Measurements from ENCODE around the gene AGAP1.

The AGAP1 gene

DNA sequence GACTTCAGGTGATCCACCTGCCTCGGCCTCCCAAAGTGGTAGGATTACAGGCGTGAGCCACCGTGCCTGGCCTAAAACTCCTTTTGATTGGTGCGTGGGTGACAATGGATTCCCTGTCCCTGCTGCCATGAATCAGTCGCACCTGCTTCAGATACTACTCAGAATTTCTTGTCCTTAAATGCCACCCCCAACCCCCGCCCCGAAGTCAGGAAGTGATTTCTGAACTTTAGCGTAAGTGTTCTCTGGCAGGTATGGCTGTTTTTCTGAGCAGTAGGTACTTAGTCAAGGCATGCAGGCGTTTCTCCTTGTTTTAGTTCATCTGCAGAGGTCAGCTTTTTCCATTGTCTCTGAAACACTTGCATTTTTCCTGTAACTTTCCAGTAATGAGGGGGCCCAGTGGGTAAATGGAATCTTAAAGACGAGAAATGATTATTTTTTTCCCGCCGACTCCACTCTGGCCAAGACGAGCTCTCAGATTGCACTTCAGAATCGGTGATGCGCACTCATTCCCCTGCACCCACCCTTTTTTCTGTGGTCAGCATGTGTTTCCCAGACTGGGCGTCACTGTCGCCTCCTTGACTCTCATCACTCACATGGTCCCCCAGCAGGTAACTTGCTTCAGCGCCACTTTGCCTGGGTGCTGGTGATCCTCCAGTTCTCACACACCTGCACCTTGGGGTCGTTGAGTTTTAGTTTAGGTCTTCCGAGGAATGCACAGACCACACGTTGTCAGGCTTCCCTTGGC is 494.6 kb downstream of the AGAP1 start:
- no peak for DNase-seq

DNA sequence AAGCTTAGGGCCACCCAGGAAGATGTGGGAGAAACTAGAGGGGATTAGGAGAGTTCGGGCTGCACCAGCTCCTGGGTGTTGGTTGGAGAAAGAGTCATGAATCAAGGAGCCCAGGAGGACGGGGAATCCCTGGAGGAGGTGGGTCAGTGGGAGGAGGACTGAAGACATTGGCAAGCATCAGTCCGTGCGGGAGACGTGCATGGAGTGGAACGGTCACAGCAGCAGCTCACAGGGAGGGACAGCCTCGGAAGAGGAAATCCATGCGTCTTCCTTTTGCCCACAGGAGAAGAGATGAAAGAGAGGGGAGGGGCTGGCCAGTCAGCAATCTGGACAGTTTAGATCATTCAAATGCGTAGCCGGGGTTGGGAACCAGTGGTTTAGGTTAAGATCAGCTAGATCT is 495.7 kb downstream of the AGAP1 start:
- DNase-seq, result no peak

DNA sequence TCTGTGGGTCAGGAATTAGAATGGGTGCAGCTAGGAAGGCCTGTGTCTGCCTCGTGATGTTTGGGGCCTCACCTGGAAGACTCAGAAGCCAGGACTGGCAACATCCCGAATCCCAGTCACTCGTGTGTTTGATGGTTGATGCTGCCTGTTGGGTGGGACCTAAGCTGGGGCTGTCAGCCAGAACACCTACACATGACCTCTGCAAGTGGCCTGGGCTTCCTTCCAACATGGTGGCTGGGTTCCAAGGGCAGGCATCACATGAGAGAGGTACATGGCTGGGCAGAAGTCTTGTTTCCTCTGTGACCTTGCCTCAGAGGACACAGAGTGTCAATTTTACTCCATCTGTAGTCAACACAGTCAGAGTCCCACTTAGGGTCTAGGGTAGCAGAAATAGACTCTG is 496.5 kb downstream of the AGAP1 start:
- DNase-seq, result no peak

DNA sequence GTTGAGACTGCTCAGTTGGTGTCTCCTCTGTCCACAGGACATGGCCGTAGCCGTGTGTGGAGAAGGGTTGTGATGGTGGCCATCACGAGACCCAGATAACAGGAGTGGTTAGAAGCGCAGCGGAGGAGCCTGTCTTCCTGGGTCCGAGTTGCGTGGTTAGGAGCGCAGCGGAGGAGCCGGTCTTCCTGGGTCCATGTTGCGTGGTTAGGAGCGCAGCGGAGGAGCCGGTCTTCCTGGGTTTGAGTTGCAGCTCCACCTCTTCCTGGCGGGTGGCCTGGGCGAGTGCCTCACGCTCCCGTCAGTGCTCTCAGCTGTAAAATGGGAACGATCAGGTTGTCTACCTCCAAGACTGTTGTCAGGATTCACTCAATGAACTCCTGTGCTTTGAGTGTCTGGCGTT is 498.2 kb downstream of the AGAP1 start:
- DNase-seq, result no peak

DNA sequence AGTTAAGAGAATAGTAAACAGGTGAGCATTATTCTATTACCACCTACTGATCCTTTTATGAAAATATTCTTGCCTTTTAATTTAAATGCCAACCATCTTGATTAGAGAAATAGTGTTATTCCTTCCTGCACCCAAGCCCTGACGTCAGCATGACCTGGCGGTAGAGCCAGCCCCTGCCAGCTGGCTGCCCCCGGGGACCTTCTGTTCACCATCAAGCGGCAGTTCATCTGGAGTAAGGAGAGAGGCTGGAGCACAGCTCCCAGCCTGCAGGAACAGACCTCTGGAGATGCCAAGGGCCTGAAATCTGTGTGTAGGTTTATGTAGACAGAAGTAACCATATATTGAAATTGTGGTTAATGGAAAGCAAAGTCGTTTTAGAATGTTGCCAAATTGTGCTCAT is 502.6 kb downstream of the AGAP1 start:
- no peak for DNase-seq

DNA sequence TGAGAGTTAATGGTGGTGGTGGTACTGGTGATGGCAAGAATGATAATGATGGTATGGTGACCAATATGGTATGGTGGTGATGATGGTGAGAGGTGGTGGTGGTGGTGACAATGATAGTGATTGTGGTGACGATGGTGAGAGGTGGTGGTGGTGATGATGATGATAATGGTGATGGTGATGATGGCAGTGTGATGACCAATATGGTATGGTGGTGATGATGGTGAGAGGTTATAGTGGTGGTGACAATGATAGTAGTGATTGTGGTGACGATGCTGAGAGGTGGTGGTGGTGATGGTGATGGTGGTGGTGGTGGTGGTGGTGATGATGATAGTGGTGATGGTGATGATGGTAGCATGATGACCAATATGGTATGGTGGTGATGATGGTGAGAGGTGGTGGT is 505.2 kb downstream of the AGAP1 start:
- DNase-seq, result no peak

DNA sequence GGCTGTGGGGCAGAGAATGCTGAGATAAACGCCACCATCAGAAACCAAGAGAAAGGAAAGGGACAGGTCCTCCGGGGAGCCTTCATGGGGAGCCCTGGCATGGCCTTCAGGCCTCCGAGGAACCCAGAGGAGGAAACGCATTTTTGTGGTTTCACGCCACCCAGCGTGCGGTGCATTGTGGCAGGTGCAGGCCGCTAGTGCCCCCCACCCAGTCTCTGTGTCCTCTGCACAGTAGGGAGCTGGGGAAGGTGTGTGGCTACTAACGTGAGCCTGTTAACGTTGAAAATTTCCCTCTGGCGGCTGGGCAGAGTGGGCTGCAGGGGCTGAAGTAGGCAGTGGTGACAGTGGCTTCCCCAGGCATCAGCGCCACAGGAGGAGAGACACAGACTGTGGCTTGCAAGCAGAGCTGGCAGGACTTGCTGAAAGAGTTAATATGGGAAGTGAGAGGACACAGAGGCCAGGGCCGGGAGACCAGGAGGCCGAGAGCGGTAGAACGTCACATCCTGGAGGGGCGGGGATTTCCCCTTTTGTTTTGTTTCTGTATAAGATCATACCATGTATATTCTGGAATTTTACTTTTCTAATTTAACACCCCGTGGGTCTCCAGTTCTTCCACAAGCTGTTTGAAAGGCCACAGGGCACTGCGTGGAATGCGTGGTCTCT is 507.5 kb downstream of the AGAP1 start:
- no peak for DNase-seq

DNA sequence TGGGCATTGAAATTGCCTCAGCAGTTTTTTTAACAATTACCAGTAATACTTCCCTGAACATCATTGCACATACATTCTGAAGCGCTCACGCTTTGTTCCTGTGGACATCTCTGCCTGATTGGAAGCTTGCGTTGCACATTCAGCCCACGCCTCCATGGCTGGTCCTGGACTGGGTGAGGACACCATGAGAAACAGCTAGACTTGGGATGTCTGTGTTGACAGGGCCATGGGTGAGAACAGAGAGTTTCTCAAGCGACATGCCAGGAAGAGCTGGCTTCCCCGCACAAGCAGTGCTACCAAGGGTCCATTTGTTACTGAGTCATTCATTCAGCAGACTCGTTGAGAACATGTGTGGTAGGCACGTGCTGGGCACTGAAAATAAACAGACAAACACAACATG is 508.0 kb downstream of the AGAP1 start:
- no peak for DNase-seq

DNA sequence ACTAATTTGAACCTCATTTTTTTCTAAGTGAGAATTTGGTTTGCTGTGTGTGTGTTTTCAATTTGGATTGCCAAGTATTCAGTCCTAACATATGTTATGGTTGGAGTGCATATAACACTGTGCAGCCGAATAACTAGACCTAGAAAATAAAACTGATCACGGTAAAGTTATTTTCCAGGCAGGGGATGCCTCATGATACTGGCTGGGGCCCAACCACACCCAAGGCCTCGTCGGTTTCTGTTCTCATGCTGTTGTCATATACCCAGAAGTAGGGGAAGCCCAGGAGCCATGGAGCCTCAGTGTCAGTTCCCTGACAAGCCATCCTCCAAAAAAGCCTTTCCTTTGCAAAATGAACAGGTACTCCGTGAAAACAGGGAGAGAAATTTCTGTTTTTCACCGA is 514.2 kb downstream of the AGAP1 start:
- no peak for DNase-seq

DNA sequence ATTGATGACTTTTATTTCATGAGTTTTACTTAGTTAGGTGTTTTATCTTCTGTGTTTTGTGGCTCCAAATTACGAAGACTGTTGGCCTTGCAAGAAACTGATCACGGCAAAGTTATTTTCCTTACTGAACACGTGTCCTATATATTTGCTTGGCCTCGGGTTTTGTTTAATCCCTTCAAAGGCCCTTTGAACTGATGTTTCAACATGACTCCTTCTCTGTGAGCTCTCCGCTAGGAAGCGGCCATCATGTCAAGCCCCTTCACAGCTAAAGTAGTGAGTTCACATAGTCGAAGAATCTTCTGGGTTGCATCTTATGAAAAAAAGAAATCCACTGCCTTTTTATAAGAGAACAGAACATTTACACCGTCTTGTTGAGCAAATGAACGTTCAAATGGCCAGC is 515.0 kb downstream of the AGAP1 start:
- DNase-seq, result no peak

DNA sequence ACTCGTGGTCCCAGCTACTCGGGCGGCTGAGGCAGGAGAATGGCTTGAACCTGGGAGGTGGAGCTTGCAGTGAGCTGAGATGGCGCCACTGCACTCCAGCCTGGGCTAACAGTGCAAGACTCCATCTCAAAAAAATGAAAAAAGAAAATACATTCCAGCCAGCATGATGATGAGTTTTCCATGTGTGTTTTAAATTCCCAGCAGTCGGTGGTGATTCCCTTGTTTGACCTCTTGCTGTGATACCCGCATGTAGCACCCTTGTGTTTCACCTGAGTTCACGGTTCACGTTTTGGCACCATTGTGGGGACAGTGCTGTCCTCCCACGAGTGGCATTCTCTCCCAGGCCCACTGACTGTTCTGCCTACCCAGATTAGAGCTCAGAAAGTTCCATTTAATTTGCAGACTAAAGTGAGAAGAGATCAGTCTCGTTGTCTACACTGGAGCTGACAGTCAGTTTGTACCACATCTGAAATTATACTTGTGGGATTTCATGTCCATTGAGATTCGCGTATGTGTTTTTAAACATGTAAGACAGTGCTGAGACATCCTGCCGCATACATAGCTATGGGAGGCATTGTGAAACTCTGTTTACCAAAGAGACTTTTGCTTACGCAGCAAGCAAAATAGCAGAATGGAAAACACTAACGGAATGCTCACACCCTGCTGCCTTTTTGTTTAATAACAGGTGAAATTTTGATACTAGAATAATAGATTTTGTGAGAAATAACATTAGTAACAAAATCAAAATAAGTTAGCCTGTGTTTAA is 517.3 kb downstream of the AGAP1 start:
- DNase-seq, result no peak

DNA sequence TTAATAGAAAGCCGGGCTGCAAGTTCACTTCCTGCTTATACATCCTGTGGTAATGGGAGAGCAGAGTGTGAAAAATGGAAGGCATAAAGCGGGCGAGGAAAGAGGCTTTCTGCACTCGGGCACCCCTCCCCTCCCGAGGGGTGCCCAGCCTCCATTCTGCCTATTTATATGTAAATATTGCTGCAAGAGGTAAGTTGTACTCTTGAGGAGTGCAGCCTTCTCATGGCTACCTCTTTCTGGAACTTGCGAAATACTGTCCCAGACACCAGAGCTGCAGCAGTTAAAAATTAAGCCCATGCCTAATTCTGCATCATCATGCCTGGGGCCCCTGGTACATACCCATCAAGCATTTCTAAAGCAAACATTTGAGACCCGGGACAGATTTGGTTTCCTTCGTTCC is 518.3 kb downstream of the AGAP1 start:
- no peak for DNase-seq

DNA sequence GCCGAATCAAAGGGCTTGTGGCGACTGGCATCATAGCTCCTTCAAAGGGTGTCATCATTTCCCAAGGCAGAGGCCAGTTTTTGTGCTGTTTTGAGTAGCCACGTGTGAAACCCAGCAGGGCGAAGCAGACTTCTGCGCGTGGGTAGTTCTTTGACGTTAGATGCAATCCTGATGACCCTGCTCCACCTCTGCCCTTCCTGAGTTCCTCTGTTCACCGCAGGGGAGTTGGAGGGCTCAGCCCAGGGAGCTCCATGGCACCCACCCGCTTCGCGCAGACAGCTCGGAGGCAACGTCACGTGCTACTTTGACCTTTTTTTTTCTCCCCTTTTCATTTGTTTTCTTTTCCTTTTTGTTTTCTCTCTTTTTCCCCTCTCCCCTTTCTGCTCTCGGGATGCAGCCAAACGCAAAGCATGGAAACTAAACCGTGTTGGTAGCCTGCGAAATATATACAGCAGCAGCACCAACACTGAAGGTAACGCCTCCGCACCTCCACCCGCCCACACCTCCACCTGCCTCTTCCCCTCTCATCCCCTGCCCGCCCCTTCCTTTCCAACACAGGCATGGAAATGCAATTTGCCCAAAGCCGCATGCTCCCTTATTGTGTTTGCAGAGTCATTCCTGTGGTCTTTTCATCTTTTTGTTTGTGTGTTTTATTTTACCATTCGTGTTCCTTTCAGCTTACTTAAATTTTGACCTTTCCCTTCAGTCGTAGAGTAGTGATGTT is 520.7 kb downstream of the AGAP1 start:
- DNase-seq, result no peak

DNA sequence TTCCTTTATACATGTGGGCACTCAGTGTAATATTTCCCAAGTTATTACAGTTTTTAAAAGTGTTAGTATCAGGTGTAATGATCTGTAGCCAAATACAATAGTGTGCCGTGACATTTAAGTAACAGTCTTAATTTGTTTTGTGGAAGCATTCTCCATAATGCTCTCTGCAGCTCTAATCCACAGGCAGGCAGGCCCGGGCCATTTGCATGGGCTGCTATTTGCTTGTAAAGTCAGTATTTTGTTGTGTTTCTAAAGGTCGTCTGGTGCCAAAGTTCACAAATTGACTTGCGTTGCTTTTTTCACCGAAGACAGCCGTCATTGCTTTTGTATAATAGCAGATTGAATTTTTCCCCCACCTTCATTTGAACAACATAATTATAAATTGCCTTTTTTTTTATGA is 521.3 kb downstream of the AGAP1 start:
- no peak for DNase-seq

DNA sequence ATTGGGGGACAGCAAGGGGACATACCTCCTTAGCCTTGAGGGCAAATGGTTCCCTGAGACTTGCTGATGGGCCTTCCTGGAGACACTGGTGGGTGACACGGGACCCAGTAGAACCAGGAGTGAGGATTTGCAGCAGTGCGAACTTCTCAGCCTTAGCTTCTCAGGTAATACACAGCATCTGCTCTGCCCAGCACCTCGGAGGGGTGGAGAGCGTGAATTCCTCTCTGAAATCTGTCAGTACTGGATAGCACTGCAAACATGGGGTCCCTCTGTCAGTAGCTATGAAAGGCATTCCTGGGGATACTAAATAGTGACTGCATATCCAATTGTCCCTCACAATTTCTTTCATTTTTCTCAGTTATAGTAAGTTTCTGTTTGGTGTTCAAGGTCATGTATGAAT is 522.7 kb downstream of the AGAP1 start:
- no peak for DNase-seq

DNA sequence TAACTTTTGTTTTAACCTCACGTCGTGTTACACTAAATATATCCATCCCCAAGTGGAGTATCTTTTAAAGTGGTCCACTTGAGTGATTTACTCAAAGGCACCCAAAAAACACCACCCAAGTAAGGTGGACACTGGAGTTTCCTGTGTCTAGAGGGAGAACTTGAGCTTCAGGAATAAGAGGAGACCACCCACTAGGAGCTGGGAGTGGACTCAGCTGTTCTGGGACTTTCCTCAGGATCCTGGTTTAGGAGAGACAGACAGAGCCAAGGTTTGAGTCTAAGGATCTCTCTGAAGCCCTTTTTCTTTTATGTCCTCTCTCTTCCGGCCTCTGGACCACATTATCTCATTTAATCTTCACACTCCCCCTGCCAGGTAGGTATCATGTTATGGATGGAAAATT is 523.6 kb downstream of the AGAP1 start:
- no peak for DNase-seq

DNA sequence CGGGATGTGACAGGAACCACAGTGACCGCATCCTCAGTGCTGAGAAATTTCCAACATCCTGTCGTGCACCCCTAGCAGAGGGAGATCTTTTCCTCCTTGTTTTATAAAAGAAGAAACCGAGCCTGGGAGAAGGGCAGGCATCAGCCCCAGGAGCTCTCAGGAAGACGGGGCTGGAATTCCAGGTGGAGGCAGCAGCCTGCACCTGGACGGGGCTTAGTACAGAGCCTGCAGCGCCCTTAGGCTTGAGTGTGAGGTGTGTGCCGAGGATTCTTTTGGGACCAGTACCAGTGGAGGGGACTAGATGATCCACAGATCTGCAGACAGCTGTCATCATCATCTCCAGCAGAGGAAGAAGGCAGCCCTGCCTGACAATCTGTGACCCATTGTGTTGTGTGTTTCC is 525.6 kb downstream of the AGAP1 start:
- DNase-seq, result no peak

DNA sequence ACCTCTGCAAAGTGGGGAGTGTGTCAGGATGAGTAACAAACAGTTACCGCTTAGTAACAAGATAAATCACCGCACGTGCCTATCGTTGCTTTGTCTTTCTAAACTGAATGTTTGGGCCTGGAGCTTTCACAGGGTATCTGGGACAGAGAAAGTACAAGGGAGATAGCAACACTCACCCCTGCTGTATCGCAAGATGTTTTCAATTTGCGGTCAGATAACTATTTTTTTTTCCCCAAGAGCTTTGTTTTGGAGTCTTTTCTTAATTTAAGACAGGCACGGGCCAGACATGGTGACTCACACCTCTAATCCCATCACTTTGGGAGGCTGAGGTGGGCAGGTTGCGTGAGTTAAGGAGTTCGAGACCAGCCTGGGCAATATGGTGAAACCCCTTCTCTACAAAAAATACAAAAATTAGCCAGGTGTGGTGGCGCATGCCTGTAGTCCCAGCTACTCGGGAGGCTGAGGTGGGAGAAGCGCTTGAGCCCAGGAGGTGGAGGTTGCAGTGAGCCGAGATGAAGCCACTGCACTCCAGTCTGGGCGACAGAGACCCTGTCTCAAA is 527.7 kb downstream of the AGAP1 start:
- DNase-seq, result no peak

DNA sequence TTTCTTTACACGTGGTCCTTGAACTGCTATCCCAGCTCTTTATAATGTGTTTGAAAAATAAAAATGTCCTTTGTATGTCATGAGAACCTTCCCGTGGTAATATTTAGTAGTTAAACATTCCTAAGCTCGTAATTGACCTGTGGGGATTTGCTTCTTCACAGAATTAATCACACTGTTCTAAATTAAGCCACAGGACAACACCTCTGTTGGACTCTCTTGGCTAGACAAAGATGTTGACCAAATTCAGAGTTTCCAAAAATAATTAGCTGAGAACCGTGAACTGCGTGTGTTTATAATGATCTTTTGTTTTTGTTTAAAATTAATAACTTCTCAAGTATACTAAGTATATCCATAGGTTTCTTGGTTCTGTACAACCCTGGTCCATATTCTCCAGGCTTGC is 528.3 kb downstream of the AGAP1 start:
- DNase-seq, result no peak

DNA sequence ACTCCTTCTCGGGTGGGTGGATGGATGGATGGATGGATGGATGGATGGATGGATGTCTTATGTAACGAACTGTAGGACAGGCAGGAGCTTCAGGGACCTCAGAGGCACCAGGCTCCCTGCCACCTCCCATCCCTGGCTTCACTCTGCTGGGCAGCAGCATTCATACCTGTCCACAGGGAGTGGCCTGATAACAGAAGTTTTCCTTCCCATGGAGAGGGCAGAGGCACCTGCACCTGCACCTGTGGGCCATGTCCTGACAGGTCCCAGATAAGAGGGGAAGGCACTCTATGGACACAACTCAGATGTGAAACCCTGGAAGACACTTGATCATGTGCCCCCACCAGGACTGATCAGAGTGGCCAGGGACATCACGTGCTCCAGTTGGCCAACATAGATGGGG is 532.0 kb downstream of the AGAP1 start:
- DNase-seq, result no peak

DNA sequence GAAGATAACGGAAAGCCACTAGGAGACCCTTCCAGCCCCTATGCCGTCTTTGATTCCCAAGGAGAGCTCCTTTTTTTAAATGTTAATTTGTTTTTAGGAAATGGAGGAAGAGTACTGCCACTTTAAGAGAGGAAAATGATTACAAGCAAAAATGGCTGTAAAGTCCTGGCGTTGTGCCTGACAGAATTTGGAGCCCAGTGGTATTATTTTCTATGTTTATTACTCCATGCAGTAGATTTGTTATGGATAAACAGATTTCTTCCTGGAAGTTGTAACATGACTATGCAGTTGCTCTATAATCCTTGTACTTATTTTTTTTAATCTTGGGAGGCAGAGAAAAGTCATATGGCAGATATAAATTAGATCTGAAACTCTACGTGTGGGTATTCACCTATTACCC is 533.0 kb downstream of the AGAP1 start:
- DNase-seq, result no peak

DNA sequence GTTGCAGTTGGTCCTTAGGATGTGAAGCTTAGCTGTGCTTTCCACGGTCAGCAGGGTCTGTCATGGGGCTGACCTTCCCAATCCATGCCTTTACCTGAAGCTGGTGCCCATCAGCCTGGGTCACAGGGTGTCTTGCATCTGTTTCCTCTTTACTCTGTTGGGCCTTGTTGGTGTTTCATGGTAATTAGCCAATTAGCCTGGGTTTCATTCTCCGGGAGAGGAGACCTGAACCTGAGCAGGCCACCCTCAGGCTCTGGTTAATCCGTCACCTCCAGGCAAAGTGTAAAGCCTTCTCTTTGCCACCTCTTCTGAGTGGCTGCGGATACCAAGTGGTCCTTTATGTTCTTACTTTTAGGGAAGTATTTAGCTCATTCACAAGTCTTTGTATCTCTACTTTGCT is 534.2 kb downstream of the AGAP1 start:
- no peak for DNase-seq

DNA sequence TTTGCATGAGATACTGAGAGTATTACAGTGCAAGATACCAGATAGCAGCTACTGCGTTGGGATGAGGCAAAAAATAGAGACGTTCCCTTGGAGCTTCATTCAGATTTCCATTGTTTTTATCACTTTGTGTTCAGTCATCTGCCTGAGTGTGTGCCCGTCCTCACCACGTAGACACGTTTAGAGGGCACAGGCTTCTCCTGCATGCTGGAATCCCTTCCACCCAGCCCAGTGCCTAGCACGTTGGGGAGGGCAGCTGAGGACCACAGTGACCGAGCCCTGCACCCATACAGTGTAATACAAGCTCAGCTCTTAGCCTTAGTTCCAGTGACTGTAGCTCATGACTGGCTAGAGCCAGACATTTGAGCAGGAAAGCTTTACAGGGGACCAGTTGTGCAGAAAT is 539.6 kb downstream of the AGAP1 start:
- no peak for DNase-seq
